CD4-positive, CD25-positive, alpha-beta regulatory T cell (primary cell): ENCODE results near the gene MCC. TPM values are rescaled to one million over a fixed set of nuclear protein-coding genes. Genes with fewer than 3 reads are reported as not detected.
A peak's percentile ranks its signal among the peaks of the same experiment; 100 is the strongest.

Source experiments
- ATAC-seq, 2 donors: fragments of 150-1000 bp; cut with Tn5 transposase; one replicate each; pipeline ENCODE4 v1.10.0; 2021; ENCODE audit warnings: low read depth in 2 of 2, moderate number of reproducible peaks in 2 of 2, moderate library complexity in 1 of 2
- DNase-seq, 3 donors: peaks; one replicate each; pipeline versions ENCODE4 v3.0.0 to v3.0.0-alpha.2; 2012 to 2022; ENCODE audit warnings: mixed read lengths in 1 of 3
- H3K27ac ChIP-seq: one replicate; pipeline ENCODE4 v1.7.0; 2013; ENCODE audit warnings: mild to moderate bottlenecking, low read length; ENCODE audit not compliant: insufficient read depth, poor library complexity, severe bottlenecking
- H3K27me3 ChIP-seq: one replicate; pipeline ENCODE4 v1.7.0; 2013; ENCODE audit warnings: low read length; ENCODE audit not compliant: control insufficient read depth, insufficient read depth
- H3K36me3 ChIP-seq: one replicate; pipeline ENCODE4 v1.7.0; 2013; ENCODE audit warnings: mild to moderate bottlenecking, low read length, moderate library complexity; ENCODE audit not compliant: control insufficient read depth, insufficient read depth
- H3K4me1 ChIP-seq: 2 replicates; pipeline ENCODE4 v1.7.0; 2013; ENCODE audit warnings: mild to moderate bottlenecking, low read length; ENCODE audit not compliant: insufficient read depth, control insufficient read depth, poor library complexity, severe bottlenecking
- H3K4me3 ChIP-seq: one replicate; pipeline ENCODE4 v1.7.0; 2013; ENCODE audit warnings: low read depth, mild to moderate bottlenecking, low read length, moderate library complexity
- H3K9me3 ChIP-seq, 2 experiments: 1 replicate in 1 of 2; 2 replicates in 1 of 2; pipeline ENCODE4 v1.7.0; 2013; ENCODE audit warnings: low read length in 2 of 2, mild to moderate bottlenecking in 1 of 2, moderate library complexity in 1 of 2; ENCODE audit not compliant: control insufficient read depth in 2 of 2
- H3K27ac Mint-ChIP-seq, 3 donors: one replicate each; pipeline ENCODE4 v1.8.0; 2020 to 2022; ENCODE audit warnings: mild to moderate bottlenecking in 3 of 3, mixed read lengths in 3 of 3, moderate library complexity in 2 of 3
- H3K27me3 Mint-ChIP-seq: one replicate; pipeline ENCODE4 v1.8.0; 2022; ENCODE audit warnings: mild to moderate bottlenecking, mixed read lengths
- H3K36me3 Mint-ChIP-seq: one replicate; pipeline ENCODE4 v1.8.0; 2020; ENCODE audit warnings: mixed read lengths
- H3K4me1 Mint-ChIP-seq, 4 donors: one replicate each; pipeline ENCODE4 v1.8.0; 2020 to 2022; ENCODE audit warnings: mixed read lengths in 4 of 4, mild to moderate bottlenecking in 1 of 4
- H3K4me3 Mint-ChIP-seq, 4 donors: one replicate each; pipeline ENCODE4 v1.8.0; 2020 to 2022; ENCODE audit warnings: mild to moderate bottlenecking in 4 of 4, mixed read lengths in 4 of 4, moderate library complexity in 3 of 4
- H3K9me3 Mint-ChIP-seq, 7 donors: one replicate each; pipeline ENCODE4 v1.8.0; 2020 to 2022; ENCODE audit warnings: mixed read lengths in 7 of 7, mild to moderate bottlenecking in 3 of 7, moderate library complexity in 2 of 7
- polyA plus RNA-seq, 4 donors: library from polyadenylated mRNA; unstranded; fragments of 300-500 nt; fragmentation: Illumina TruSeq; gene quantifications; one replicate each; pipeline ENCODE4 v1.2.3, GENCODE V29; 2021
- total RNA-seq: library from RNA; stranded (reverse); gene quantifications from one replicate; pipeline ENCODE4 v1.2.3, GENCODE V29; 2022

Gene MCC
- total and polyA plus RNA-seq, 5 donors from 2014 or later, result 0.47 to 11.1 (median 3.4) TPM

- Mint-ChIP-seq H3K36me3 (peaks cover 9% of the 10 kb centered on the region), H3K27ac (no peak overlapping the region)
- ATAC-seq, result no peak
These were observed 402.3 kb downstream of the MCC start for GRCh38 chr5:113085880-113086409.

GRCh38 chr5:113085084-113085414, 403.2 kb downstream of the MCC start:
- Mint-ChIP-seq H3K27ac (peak overlapping the region in 1 of 3 donors; percentile 18), H3K27me3 (no peaks in the 10 kb centered on the region), H3K4me3 (no peak overlapping the region), H3K36me3 (peaks cover 8% of the 10 kb centered on the region), H3K4me1 (peaks cover 0 to 4% (median 0%) of the 10 kb centered on the region in 4 donors), H3K9me3 (peaks cover 0 to 3% (median 0%) of the 10 kb centered on the region in 7 donors)
- H3K9me3 ChIP-seq, result no peaks in the 10 kb centered on the region
- peaks cover 3% of the 10 kb centered on the region for H3K36me3 ChIP-seq
- no peaks in the 10 kb centered on the region for H3K4me1 ChIP-seq
- H3K27ac ChIP-seq, result no peak overlapping the region
- ATAC-seq, result no peak
- no peak overlapping the region for H3K4me3 ChIP-seq
- DNase-seq, result no peak
- no peaks in the 10 kb centered on the region for H3K27me3 ChIP-seq

More at GRCh38 chr5:113085880-113086409, 402.3 kb downstream of the MCC start:
- Histone ChIP-seq H3K36me3 (peaks cover 3% of the 10 kb centered on the region), H3K4me3 (no peak overlapping the region), H3K27ac (no peak overlapping the region), H3K27me3 (no peaks in the 10 kb centered on the region), H3K9me3 (no peaks in the 10 kb centered on the region), H3K4me1 (no peaks in the 10 kb centered on the region)
- Mint-ChIP-seq H3K27me3 (no peaks in the 10 kb centered on the region), H3K4me3 (no peak overlapping the region), H3K4me1 (peaks cover 0 to 4% (median 0%) of the 10 kb centered on the region in 4 donors), H3K9me3 (peaks cover 0 to 3% (median 0%) of the 10 kb centered on the region in 7 donors)
- no peak for DNase-seq

- DNase-seq (no peak), ATAC-seq (no peak)
- peaks cover 4% of the 10 kb centered on the region for H3K36me3 Mint-ChIP-seq
- H3K9me3 Mint-ChIP-seq, result peaks cover 0 to under 1% (median 0%) of the 10 kb centered on the region in 7 donors
- H3K36me3 ChIP-seq, result peaks cover 3% of the 10 kb centered on the region
- no peak overlapping the region for H3K4me3 ChIP-seq
- H3K4me1 ChIP-seq, result no peaks in the 10 kb centered on the region
- no peaks in the 10 kb centered on the region for H3K27me3 ChIP-seq
- no peak overlapping the region for H3K4me3 Mint-ChIP-seq
- H3K9me3 ChIP-seq, result no peaks in the 10 kb centered on the region
- peaks cover 0 to 4% (median 0%) of the 10 kb centered on the region in 4 donors for H3K4me1 Mint-ChIP-seq
- no peaks in the 10 kb centered on the region for H3K27me3 Mint-ChIP-seq
- no peak overlapping the region for H3K27ac ChIP-seq
- H3K27ac Mint-ChIP-seq, result no peak overlapping the region
These were observed 403.7 kb downstream of the MCC start for GRCh38 chr5:113084402-113085083.

- peaks cover 0 to 5% (median 0%) of the 10 kb centered on the region in 7 donors for H3K9me3 Mint-ChIP-seq
- no peak overlapping the region for H3K4me3 Mint-ChIP-seq
- H3K36me3 Mint-ChIP-seq, result peaks cover 4% of the 10 kb centered on the region
These were observed 404.8 kb downstream of the MCC start for GRCh38 chr5:113083481-113083880.

GRCh38 chr5:113082547-113082905, 405.7 kb downstream of the MCC start:
- ATAC-seq (no peak), DNase-seq (no peak)
- Histone ChIP-seq H3K36me3 (peaks cover 3% of the 10 kb centered on the region), H3K27me3 (no peaks in the 10 kb centered on the region), H3K27ac (no peak overlapping the region), H3K4me3 (no peak overlapping the region), H3K9me3 (no peaks in the 10 kb centered on the region), H3K4me1 (no peaks in the 10 kb centered on the region)
- peaks cover 0 to 5% (median under 1%) of the 10 kb centered on the region in 7 donors for H3K9me3 Mint-ChIP-seq
- peaks cover 6% of the 10 kb centered on the region for H3K36me3 Mint-ChIP-seq
- no peaks in the 10 kb centered on the region for H3K4me1 Mint-ChIP-seq
- no peaks in the 10 kb centered on the region for H3K27me3 Mint-ChIP-seq
- no peak overlapping the region for H3K27ac Mint-ChIP-seq
- H3K4me3 Mint-ChIP-seq, result no peak overlapping the region

More at GRCh38 chr5:113083481-113083880, 404.8 kb downstream of the MCC start:
- peaks cover 3% of the 10 kb centered on the region for H3K36me3 ChIP-seq
- no peak overlapping the region for H3K27ac Mint-ChIP-seq
- H3K4me3 ChIP-seq, result no peak overlapping the region
- ATAC-seq, result no peak
- no peaks in the 10 kb centered on the region for H3K27me3 Mint-ChIP-seq
- no peaks in the 10 kb centered on the region for H3K9me3 ChIP-seq
- H3K27me3 ChIP-seq, result no peaks in the 10 kb centered on the region
- DNase-seq, result no peak
- no peak overlapping the region for H3K27ac ChIP-seq
- H3K4me1 Mint-ChIP-seq, result no peaks in the 10 kb centered on the region
- no peaks in the 10 kb centered on the region for H3K4me1 ChIP-seq

GRCh38 chr5:113081881-113082546, 406.2 kb downstream of the MCC start:
- ATAC-seq (no peak), DNase-seq (no peak)
- no peak overlapping the region for H3K4me3 ChIP-seq
- Mint-ChIP-seq H3K36me3 (peaks cover 11% of the 10 kb centered on the region), H3K4me3 (no peak overlapping the region), H3K9me3 (peaks cover 0 to 10% (median 4%) of the 10 kb centered on the region in 7 donors), H3K4me1 (no peaks in the 10 kb centered on the region), H3K27me3 (no peaks in the 10 kb centered on the region), H3K27ac (no peak overlapping the region)
- no peaks in the 10 kb centered on the region for H3K9me3 ChIP-seq
- no peaks in the 10 kb centered on the region for H3K27me3 ChIP-seq
- H3K36me3 ChIP-seq, result peaks cover 3% of the 10 kb centered on the region
- H3K27ac ChIP-seq, result no peak overlapping the region
- H3K4me1 ChIP-seq, result no peaks in the 10 kb centered on the region

- ATAC-seq, result no peak
- H3K4me3 ChIP-seq, result no peak overlapping the region
- H3K27ac Mint-ChIP-seq, result no peak overlapping the region
- no peaks in the 10 kb centered on the region for H3K4me1 ChIP-seq
- H3K27me3 ChIP-seq, result no peaks in the 10 kb centered on the region
- no peak overlapping the region for H3K4me3 Mint-ChIP-seq
- peaks cover 13% of the 10 kb centered on the region for H3K36me3 Mint-ChIP-seq
- H3K9me3 Mint-ChIP-seq, result peaks cover 0 to 14% (median 4%) of the 10 kb centered on the region in 7 donors
- H3K4me1 Mint-ChIP-seq, result no peaks in the 10 kb centered on the region
- DNase-seq, result no peak
- no peaks in the 10 kb centered on the region for H3K9me3 ChIP-seq
- H3K27me3 Mint-ChIP-seq, result no peaks in the 10 kb centered on the region
- H3K27ac ChIP-seq, result no peak overlapping the region
- H3K36me3 ChIP-seq, result peaks cover 3% of the 10 kb centered on the region
These were observed 407.0 kb downstream of the MCC start for GRCh38 chr5:113081091-113081839.
